ENCODE data around the gene HSPD1.

- TF ChIP-seq CTCF (IDR thresholded peaks at IDR 0.05; ENCODE audit: poor library complexity) (no peak), EZH2phosphoT487 (IDR thresholded peaks at IDR 0.05; ENCODE audit: low read depth, severe bottlenecking, unreplicated experiment) (no peak)
Measured at GRCh38 chr2:197442857-197443256, 56.8 kb downstream of the HSPD1 start.
